CD1c-positive myeloid dendritic cell (primary cell): ENCODE data around the gene CREB5.
A peak's percentile ranks its signal among the peaks of the same experiment; 100 is the strongest.

Experiments
- DNase-seq: peaks from one replicate; pipeline ENCODE4 v3.0.0-alpha.2; 2016; ENCODE audit errors: extremely low spot score

Gene CREB5

GRCh38 chr7:28406192-28406591, 6.1 kb upstream of the CREB5 start:
- no peak for DNase-seq

- peak; percentile 69 for DNase-seq
Measured at GRCh38 chr7:28407651-28408050, 4.7 kb upstream of the CREB5 start.

DNA sequence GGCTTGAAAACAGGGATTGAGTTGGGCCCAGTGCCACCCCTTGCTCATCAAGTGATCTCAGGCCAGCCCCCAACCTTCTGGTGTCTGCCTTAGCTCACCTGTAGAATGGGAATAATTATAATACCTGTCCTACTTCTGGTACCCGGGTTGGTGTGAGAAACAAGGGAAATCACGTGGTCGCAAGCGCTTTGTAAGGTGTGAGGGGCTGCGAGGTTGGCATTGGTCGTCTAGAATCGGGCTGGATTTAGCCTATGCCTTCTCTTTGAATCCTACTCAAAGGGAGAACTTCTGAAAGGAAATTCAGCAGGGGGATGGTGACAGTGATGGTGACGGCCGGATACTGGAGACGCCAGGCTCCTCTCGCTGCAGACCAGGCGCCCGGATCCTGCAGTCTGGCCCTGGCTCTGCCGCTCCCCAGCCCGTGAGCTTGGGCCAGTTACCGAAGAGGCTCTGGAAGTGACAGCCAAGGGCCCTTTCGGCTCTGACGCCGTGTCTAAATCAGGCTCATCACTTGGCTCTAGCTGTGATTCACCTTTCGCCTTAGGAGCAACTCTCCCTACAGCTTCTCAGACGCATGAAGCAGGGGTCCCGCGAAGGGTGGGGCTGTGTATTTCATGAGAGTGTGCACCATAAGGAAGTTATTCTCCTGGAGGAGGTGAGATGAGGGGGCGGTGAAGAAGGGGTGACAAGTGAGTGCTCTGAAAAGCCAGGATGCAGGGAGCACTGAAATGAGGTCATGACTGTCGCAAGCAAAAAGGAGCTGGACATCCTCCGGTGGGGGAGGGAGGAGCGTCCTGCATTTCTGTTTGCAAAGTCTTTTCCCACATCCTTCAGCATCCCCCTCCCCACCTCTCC, 4.0 kb upstream of the CREB5 start:
- peak; percentile 78 for DNase-seq

- DNase-seq, result peak; percentile 98
Measured at GRCh38 chr7:28408960-28409715, 3.2 kb upstream of the CREB5 start.

DNA sequence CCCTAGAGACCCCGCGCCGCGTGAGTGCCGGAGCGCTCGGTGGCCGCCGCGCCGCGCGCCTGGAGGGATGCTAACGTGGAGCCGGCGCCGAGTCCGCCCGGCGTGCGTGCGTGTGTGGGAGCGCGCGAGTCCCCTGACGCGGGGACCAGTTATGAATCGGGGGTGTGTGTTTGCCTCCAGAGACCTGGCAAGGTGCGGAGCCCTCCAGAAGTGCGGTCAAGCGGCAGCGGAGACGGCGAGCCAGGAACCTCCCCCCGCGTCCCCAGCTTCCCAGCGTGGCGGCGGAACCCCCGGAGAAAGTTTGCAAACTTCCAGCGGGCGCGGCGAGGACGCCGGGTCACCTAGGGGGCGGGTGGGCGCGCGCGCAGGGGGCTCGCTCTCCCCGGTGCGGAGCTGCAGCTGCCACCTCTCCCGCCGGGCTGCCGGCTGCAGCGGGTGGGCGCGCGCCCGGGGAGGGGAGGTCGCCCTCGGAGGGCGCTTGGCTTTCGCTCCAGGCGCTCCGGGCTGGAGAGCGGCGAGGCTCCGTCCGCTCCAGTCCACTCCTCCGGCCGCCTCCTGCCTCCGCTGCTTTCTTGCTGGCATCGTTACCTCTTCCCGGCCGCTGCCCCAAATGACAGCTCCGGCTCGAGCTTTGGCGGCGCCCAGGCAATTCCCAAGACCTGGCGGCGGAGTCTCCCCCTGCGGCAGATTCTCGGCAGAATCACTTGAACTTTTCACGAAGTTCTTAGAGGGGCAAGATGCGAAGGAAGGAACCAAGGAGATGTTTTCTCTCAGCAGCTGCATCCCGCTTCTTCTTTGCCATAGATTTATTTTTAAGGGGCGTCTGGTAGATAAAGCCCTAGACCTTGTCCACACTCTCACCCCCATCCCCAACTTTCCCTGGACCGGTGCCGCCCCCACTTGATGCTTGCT, 2.3 kb upstream of the CREB5 start:
- peak; percentile 30 for DNase-seq

DNA sequence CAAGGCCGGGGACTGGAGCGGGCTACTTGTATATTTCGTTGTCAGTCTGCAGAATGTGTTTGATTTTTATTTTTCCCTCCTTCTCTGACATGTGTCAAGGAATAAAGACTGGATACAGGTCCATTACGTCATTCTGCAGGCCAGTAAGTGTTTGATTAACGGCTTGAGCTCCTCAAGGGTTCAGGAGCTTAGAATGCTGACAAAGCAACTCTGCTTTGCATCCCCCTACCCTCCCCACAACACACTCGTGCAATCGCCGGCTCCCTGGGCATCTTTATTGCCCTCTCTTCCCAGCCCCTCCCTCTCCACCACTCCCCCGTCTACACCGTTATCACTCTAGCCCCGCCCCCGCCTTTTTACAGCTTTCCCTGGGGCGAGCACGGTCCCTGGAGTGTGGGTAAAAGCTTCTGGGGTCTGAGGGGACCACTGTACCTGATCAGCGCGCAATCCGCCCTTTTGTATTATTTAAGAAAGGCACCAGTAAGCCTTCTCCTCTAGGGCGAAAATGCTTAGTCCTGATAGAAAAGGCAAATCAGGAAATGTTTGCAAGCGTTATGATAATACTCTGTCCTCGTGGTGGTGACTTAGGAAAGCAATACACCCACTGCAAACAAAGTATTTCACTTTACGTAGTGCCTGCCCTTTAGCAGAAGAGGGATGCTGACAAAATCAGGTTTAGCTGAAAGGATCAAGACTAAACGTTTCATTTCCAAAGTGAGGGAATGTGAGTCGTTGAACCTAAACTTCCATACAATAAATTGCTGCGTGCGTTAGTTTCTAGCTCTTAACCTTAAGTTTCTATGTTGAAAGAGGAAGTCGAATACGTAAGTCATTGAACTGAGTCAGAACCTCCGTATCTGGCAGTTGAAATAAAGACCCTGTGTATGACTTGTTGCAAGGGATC, 1.4 kb upstream of the CREB5 start:
- peak; percentile 90 for DNase-seq

DNA sequence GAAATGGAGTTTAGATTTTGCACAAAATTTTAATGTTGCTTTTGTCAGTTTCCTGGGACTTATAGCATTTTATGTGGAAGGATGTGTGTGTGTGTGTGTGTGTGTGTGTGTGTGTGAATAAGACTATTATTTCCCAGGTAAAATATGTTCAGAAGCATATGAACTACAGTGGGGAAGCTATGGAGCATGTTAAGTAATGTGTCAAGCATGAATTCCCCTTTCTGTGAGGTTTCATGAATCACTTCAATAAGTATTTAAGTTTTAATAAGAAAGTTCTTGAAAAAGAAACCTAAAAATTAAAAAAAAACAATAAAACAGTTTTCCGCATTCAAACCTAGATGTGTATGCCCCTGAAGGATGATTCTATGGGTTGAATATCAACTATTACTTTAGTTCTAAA, 693 bp downstream of the CREB5 start:
- peak; percentile 27 for DNase-seq

DNA sequence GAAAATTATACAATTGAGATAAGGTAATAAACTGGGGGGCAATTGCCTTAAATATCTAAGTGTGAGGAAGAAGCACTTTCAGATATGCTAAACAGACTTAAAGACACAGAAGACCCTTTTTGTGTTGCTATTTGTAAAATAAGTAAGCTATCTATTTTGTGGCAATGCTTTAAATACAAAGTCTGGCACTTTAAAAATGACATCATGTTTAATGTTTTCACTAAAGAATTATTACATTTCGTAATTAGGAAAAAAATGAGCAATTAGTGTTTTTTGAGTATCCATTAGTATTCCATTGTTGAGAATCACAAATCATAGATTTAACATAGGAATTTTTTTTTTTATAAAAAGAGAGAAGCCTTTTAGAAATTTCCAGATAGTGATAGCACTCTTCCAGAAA, 2.1 kb downstream of the CREB5 start:
- no peak for DNase-seq

- DNase-seq, result no peak
Measured at GRCh38 chr7:28417321-28417940, 5.1 kb downstream of the CREB5 start.

GRCh38 chr7:28418311-28418710, 6.0 kb downstream of the CREB5 start:
- DNase-seq, result no peak

GRCh38 chr7:28418966-28419365, 6.6 kb downstream of the CREB5 start:
- DNase-seq, result no peak

DNA sequence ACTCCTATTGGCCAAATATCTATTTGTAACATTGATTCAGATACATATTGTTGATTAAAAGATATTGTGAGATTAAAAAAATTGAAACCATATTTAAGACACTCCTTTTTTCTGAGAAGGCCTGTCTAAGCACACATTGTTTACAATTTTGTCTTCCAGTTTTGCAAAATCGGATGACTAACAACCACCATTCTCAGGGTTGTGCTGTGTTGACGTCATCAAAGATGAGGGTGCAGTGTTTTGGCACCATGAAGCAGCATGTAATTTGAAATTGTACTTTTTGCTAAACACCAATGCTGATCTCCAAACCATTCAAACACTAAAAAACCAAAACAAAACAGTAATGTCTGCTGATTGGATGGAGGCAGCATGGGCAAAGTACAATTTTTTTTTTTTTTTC, 7.4 kb downstream of the CREB5 start:
- no peak for DNase-seq

DNA sequence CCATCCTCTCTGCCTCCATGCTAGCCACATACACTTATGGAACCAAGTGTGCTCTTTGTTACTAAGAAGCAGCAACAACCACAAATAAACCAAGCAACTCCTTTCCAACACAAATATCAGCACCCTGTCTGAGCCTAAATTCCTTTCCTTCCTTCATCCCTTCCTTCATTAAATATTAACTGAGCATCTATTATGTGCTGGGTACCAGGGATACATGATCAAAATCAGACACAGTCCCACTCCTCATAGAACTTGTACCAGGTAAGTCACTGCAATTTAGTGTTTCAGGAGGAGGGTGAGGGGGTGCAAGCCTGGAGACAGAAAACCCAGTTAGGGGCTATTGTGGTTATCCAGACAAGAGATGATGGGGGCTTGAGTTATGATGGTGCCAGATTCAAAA, 10.8 kb downstream of the CREB5 start:
- no peak for DNase-seq

DNA sequence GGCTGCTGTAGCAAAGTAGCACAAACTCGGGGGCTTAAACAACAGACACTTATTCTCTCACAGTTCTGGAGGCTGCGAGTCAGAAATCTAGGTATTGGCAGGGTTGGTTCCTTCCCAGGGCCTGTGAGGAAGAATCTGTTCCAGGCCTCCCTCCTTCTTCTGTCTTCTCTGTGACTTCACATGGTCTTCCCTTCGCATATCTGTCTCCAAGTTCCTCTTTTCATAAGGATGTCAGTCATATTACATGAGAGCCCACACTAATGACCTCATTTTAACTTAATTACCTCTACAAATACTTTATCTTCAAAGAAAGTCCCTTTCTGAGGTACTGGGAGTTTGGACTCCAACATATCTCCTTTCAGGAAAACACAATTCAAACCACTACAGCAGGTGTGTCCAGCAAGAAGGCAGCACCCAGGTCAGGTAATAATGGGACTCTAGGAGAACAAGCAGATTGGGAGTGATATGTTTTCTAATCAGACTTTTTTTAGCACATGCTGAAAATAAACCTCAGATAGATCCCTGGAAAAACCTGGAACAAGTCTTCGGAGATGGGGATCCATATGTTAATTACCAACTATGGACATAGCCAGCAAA, 11.7 kb downstream of the CREB5 start:
- peak; percentile 56 for DNase-seq

- DNase-seq, result no peak
Measured at GRCh38 chr7:28425496-28425895, 13.2 kb downstream of the CREB5 start.

- no peak for DNase-seq
Measured at GRCh38 chr7:28427236-28427635, 14.9 kb downstream of the CREB5 start.

- DNase-seq, result no peak
Measured at GRCh38 chr7:28430616-28431015, 18.3 kb downstream of the CREB5 start.

DNA sequence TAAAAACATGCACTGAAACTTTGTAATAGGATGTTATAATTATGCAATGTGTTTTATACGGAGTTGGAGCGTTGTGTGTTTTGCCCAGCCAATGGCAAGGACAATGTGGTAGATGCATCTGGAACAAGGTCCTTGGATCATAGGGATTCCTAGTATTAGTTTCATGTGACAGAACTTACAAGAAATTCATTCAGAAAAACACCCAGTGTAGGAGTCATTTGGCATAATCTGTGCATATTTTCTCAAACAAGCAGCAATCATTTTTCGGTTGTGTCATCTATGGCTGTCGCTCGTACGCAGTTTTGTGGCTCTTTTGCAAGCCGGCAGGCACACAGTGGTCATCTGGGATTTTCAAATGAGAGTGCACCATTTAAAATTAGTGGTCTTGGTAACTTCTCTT, 19.8 kb downstream of the CREB5 start:
- no peak for DNase-seq

GRCh38 chr7:28433039-28433438, 20.7 kb downstream of the CREB5 start:
- no peak for DNase-seq

DNA sequence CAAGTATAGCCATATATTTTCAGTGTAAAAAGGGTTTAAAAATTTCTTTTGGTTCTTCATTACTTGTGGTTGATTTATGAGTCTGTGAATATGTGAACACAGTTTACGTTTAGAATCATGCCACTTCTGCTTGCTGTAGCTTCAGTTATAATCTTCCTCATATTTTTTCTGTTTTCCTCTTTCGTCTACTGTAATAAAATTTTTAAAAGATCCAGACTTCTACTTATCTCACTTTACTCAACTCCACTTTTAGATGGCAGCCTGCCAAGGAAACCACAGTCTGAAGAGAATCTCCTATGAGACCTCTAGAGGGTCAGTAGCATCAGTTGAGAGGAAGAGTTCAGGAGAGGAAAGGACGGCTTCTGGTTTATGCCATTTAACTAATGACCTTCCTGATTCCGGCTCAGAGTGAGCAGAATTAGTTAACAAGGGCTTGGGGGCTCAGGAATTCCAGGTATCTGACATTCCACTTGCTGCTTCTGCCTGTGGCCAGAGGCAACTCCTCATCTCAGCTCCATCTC, 21.4 kb downstream of the CREB5 start:
- peak; percentile 39 for DNase-seq
